ENCODE measurements around the gene TCEA2.
"Not testable (repeated sequence)": the region's sequence is repeated elsewhere in the genome, so short reads cannot be mapped to it uniquely, and the experiment has no call there.

The TCEA2 gene

GRCh38 chr20:64077876-64078551, 15.0 kb downstream of the TCEA2 start:
- peak in 1 of 2 donors; percentile 29 for DNase-seq (ENCODE audit: low read depth in 2 of 2)

- DNase-seq (ENCODE audit: low read depth in 2 of 2), result no peak
Observed at GRCh38 chr20:64078934-64079272, 15.9 kb downstream of the TCEA2 start.

GRCh38 chr20:64079273-64080012, 16.4 kb downstream of the TCEA2 start, which contains the start of gene RGS19:
Gene RGS19 (minus strand): TSS chr20:64079518. CDS start chr20:64076886, 2,632 bp downstream.
- DNase-seq (ENCODE audit: low read depth in 2 of 2), result peak; percentile 47 to 65

- DNase-seq (ENCODE audit: low read depth in 2 of 2), result peak in 1 of 2 donors; percentile 28
Observed at GRCh38 chr20:64080013-64080812, 17.2 kb downstream of the TCEA2 start, which contains the start of gene OPRL1. Gene OPRL1 (plus strand): TSS chr20:64080082. CDS start chr20:64092721, 12,639 bp downstream.

- no peak for DNase-seq (ENCODE audit: low read depth in 2 of 2)
Observed at GRCh38 chr20:64080813-64081623, 18.0 kb downstream of the TCEA2 start.

- DNase-seq (ENCODE audit: low read depth in 2 of 2), result no peak
Observed at GRCh38 chr20:64081624-64081964, 18.6 kb downstream of the TCEA2 start.

- no peak for DNase-seq (ENCODE audit: low read depth in 2 of 2)
Observed at GRCh38 chr20:64082126-64082731, 19.2 kb downstream of the TCEA2 start.

- DNase-seq (ENCODE audit: low read depth in 2 of 2), result no peak
Observed at GRCh38 chr20:64082820-64083377, 19.9 kb downstream of the TCEA2 start.

- DNase-seq (ENCODE audit: low read depth in 2 of 2), result peak; percentile 56 to 69
Observed at GRCh38 chr20:64083378-64083803, 20.4 kb downstream of the TCEA2 start.

GRCh38 chr20:64083804-64084684, 21.0 kb downstream of the TCEA2 start, which contains the start of gene LKAAEAR1:
Gene LKAAEAR1 (minus strand): TSS chr20:64084398. CDS start chr20:64084219, 179 bp downstream.
- DNase-seq (ENCODE audit: low read depth in 2 of 2), result no peak

GRCh38 chr20:64084685-64085152, 21.7 kb downstream of the TCEA2 start:
- DNase-seq (ENCODE audit: low read depth in 2 of 2), result no peak

- DNase-seq (ENCODE audit: low read depth in 2 of 2), result no peak
Observed at GRCh38 chr20:64086801-64087200, 23.8 kb downstream of the TCEA2 start.

GRCh38 chr20:64087226-64087825, 24.3 kb downstream of the TCEA2 start:
- DNase-seq (ENCODE audit: low read depth in 2 of 2), result not testable (repeated sequence)

- DNase-seq (ENCODE audit: low read depth in 2 of 2), result not testable (repeated sequence)
Observed at GRCh38 chr20:64088586-64088985, 25.6 kb downstream of the TCEA2 start.

- DNase-seq (ENCODE audit: low read depth in 2 of 2), result no peak
Observed at GRCh38 chr20:64090165-64090564, 27.2 kb downstream of the TCEA2 start.

GRCh38 chr20:64091340-64091739, 28.3 kb downstream of the TCEA2 start:
- no peak for DNase-seq (ENCODE audit: low read depth in 2 of 2)

- no peak for DNase-seq (ENCODE audit: low read depth in 2 of 2)
Observed at GRCh38 chr20:64091770-64092169, 28.8 kb downstream of the TCEA2 start.

GRCh38 chr20:64092258-64093012, 29.4 kb downstream of the TCEA2 start:
- DNase-seq (ENCODE audit: low read depth in 2 of 2), result no peak

Measured in stimulated activated CD4-positive, alpha-beta T cell treated with anti-CD3 and anti-CD28 coated beads, Interleukin-1b, Interleukin-23, amount 100 ng/mL, for 4 hours (primary cell).